Kidney epithelial cell (primary cell): ENCODE data around the gene VDR. TPM values are rescaled to one million over a fixed set of nuclear protein-coding genes. Genes with fewer than 3 reads are reported as not detected.

Source experiments
- DNase-seq: peaks from one replicate; pipeline ENCODE4 v3.0.0-alpha.2; 2010; ENCODE audit warnings: low read depth
- H3K27me3 ChIP-seq: 2 replicates; pipeline ENCODE4 v1.6.0; 2011; ENCODE audit warnings: low read length; ENCODE audit not compliant: control insufficient read depth, insufficient read depth
- H3K36me3 ChIP-seq: 2 replicates; pipeline ENCODE4 v1.5.1; 2011; ENCODE audit warnings: low read length; ENCODE audit not compliant: control insufficient read depth, insufficient read depth
- H3K4me3 ChIP-seq: 2 replicates; pipeline ENCODE4 v1.5.1; 2011; ENCODE audit warnings: low read depth, mild to moderate bottlenecking, control low read depth, low read length
- total RNA-seq: library from RNA; depleted of rRNA; stranded (reverse); fragments of >200 nt; gene quantifications from 2 replicates; pipeline ENCODE4 v1.2.3, GENCODE V29; 2015
- TF ChIP-seq, protein P1 (sequence below): IDR thresholded peaks from 2 replicates; pipeline ENCODE4 v1.5.1; 2011; ENCODE audit warnings: mild to moderate bottlenecking, moderate library complexity, low read length, control low read depth, inconsistent platforms; ENCODE audit not compliant: insufficient read depth, poor library complexity, severe bottlenecking

VDR gene
- total RNA-seq, 1 donor from 2014 or later: 21.9 TPM

DNA sequence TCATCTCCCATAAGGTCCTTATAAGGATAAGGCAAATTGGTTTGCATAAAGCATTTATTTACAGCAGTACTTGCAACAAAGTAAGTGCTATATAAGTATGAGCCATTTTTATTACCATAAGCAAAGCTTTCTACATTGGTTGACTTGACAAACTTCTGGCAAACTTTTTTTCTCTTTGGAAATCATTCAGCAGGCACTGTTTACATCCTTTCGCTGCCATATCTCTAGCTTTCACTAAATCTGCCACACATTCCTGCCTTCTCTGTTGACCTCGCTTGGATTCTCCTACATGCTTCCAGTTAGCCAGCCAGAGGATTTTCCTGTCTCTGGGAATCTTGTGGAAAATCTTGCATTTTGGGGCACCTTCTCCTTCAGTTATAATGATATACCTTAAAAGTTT is 63.3 kb downstream of the VDR start:
- Histone ChIP-seq H3K27me3 (peaks cover 5% of the 10 kb centered on the region), H3K36me3 (no peaks in the 10 kb centered on the region), H3K4me3 (no peak overlapping the region)
- TF ChIP-seq, protein P1, sequence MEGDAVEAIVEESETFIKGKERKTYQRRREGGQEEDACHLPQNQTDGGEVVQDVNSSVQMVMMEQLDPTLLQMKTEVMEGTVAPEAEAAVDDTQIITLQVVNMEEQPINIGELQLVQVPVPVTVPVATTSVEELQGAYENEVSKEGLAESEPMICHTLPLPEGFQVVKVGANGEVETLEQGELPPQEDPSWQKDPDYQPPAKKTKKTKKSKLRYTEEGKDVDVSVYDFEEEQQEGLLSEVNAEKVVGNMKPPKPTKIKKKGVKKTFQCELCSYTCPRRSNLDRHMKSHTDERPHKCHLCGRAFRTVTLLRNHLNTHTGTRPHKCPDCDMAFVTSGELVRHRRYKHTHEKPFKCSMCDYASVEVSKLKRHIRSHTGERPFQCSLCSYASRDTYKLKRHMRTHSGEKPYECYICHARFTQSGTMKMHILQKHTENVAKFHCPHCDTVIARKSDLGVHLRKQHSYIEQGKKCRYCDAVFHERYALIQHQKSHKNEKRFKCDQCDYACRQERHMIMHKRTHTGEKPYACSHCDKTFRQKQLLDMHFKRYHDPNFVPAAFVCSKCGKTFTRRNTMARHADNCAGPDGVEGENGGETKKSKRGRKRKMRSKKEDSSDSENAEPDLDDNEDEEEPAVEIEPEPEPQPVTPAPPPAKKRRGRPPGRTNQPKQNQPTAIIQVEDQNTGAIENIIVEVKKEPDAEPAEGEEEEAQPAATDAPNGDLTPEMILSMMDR: no peak
- DNase-seq: no peak

DNA sequence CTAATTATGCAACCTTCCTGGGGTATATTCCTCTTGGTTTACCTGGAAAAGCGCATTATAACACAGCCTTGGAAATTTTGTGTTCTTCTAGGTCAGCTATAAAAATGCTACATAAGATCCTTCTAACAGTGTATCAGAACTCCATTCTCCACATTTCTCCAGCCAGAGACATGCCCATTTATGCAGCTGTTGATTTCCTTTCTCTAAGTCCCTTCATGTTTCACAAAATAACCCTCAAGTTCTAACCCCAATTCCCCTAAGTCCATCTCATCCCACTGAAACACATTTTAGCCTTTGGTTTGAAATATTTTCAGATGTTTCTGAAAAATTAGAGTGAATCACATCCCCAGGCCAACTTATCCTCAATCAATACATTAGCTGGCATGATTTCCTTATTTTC is 64.2 kb downstream of the VDR start:
- peaks cover 5% of the 10 kb centered on the region for H3K27me3 ChIP-seq
- TF ChIP-seq, protein P1: no peak
- DNase-seq: no peak
- no peaks in the 10 kb centered on the region for H3K36me3 ChIP-seq
- H3K4me3 ChIP-seq: no peak overlapping the region

DNA sequence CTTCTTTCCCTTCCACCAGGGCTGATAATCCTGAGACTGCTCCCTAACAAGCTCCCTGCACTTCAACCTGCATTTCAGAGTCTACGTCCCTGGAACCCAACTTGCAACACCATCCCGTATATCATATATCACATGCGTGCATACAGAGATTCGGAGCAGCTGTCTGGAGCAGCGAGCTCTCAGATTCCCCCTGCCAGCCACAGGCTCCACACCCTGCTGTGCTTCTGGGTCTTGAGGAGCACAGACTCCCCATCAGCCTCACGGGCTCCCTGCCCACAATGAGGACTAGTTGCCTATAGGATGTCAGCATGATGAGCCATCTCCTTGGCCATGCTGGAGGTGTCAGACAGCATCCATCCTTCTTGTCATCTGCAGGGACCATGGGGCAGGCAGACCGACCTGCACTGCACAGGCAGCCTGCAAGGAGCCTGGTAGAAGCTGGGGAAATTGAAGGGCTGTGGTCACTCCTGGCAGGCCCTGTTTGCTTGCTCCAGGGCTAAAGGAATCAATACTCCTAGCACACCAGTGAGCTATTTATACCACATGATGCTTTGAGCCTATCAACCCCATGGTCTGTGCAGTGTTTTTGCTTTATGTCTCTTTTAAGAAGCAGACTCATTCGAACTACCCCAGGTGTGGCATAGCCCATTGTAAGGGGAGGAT is 65.4 kb downstream of the VDR start:
- peaks cover 5% of the 10 kb centered on the region for H3K27me3 ChIP-seq
- no peaks in the 10 kb centered on the region for H3K36me3 ChIP-seq
- H3K4me3 ChIP-seq: no peak overlapping the region
- no peak for DNase-seq
- TF ChIP-seq, protein P1: no peak

DNA sequence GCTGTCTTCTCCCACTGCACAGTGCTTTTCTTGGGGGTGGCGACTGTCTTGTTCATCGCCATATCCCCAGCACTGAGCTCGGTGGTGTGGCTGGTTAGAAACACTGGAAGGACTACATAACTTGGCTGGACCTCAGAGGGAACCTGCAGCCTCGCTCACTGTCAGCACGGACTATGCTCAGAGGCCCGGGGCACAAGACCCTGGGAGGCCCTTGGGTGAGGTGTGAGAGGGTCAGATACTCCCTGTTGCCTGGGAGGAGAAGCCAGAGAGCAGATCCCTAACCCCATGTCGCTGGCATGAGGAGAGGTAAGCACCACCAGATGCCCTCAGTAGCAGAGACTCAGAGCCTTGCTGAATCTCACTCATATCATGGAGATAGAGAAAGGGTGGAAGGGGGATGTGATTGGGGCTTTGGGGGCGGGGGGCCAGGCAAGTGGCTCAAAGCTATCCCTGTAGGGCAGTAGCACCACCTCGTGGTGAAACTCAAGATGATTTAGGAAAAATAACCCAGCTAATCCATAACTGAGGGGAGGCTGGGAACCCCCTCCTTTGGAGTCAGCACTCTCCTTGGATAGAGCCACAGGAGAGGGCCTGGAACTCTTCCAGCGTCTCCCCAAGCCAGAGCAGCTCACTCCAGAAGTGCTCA is 66.4 kb downstream of the VDR start:
- no peak overlapping the region for H3K4me3 ChIP-seq
- no peak for DNase-seq
- H3K27me3 ChIP-seq: peaks cover 5% of the 10 kb centered on the region
- TF ChIP-seq, protein P1: peak; percentile 47
- H3K36me3 ChIP-seq: no peaks in the 10 kb centered on the region

DNA sequence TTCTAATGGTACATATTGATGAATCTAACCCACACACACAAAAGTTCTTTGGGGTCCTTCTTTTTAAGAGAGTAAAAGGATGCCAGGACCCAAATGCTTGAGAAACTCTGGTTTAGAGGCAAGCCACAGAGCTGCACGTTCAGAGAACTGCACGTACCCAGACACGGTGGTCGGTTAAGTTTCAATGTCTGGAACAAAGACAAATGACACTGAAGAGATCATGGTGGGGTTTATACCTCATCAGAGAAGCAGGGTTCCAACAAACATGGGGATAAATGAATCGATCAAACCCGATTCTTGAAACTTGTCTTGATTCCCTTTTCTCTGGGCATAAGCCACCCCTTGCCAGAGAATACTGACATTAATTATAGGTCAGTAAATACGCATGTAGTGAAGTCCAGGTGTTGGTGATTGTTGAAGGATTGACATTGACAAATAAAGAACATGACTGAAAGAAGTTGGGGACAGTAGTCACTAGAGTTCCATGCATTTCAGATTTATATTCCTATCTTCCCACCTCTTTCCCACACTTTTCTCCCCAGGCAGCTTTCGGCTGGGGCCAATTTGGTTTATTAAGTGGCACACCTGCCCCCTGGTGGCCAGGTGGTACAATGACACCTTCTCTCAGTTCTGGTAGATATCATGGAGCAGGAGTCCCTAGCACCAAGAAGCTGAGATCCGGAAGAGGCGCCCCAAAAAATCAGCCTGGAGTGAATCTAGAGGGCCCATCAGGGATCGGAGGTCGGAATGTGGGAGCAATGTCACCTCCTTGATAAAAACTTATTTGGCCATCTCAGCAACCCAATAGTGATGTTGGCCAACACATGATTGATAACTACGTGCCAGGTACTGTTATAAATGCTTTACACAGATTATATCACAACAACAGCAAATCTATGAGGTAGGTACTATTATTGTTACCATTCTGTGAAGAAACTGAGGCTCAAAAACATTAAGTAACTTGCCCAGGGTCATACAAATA is 67.3 kb downstream of the VDR start:
- H3K36me3 ChIP-seq: no peaks in the 10 kb centered on the region
- H3K4me3 ChIP-seq: no peak overlapping the region
- peaks cover 5% of the 10 kb centered on the region for H3K27me3 ChIP-seq
- TF ChIP-seq, protein P1: peak; percentile 80
- no peak for DNase-seq
